Measurements from ENCODE around the gene MEGF6.

MEGF6 gene

GRCh38 chr1:3603571-3604467, 7.5 kb downstream of the MEGF6 start:
- TF ChIP-seq CTCF (IDR thresholded peaks at IDR 0.05; ENCODE audit: low read depth, low read length) = no peak
- no peak for DNase-seq (ENCODE audit: extremely low read depth, low read depth)

DNA sequence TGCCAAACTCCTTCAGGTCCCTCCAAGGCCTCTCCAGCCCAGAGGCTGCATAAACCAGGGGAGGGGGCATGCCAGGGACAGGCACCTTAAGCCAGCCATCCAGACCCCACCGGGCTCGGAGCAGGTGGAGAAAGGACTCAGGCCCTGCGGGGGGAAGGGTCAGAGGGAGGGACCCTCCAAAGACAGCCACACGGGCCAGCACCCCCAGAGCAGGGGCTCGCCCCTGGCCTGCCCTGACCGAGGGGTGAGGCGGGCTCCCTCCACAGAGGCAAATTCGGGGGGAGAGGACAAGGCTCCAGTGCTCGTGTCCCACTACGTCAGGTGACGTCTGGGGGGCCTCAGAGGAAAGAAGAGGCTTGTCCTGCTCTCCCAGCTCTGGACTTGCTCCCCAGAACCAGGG, 8.2 kb downstream of the MEGF6 start:
- no peak for TF ChIP-seq CTCF (IDR thresholded peaks at IDR 0.05; ENCODE audit: low read depth, low read length)
- no peak for DNase-seq (ENCODE audit: extremely low read depth, low read depth)

- no peak for DNase-seq (ENCODE audit: extremely low read depth, low read depth)
- TF ChIP-seq CTCF (IDR thresholded peaks at IDR 0.05; ENCODE audit: low read depth, low read length) = no peak
These were observed 8.9 kb downstream of the MEGF6 start for GRCh38 chr1:3602375-3602774.

DNA sequence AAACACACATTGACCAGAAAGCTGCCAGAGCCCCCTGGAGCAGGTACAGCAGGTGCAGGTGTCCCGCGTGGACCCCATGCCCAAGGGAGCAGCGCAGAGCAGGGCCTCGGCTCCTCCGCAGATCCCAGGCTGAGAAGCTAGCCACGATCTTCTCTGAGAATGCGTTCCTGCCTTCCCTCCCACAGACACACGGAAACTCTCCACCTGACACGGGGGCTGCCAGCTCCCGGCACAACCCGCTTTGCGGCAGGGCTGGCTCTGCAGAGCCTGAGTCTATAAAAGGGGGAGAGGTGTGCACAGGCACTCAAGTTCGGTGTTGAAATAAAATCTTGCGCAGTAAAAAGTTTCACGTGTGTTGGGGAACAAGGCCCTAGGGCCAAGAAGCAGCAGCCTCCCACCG, 9.6 kb downstream of the MEGF6 start:
- no peak for DNase-seq (ENCODE audit: extremely low read depth, low read depth)
- TF ChIP-seq CTCF (IDR thresholded peaks at IDR 0.05; ENCODE audit: low read depth, low read length) = no peak

- DNase-seq (ENCODE audit: extremely low read depth, low read depth) = no peak
- no peak for TF ChIP-seq CTCF (IDR thresholded peaks at IDR 0.05; ENCODE audit: low read depth, low read length)
These were observed 11.0 kb downstream of the MEGF6 start for GRCh38 chr1:3600354-3600753.

DNA sequence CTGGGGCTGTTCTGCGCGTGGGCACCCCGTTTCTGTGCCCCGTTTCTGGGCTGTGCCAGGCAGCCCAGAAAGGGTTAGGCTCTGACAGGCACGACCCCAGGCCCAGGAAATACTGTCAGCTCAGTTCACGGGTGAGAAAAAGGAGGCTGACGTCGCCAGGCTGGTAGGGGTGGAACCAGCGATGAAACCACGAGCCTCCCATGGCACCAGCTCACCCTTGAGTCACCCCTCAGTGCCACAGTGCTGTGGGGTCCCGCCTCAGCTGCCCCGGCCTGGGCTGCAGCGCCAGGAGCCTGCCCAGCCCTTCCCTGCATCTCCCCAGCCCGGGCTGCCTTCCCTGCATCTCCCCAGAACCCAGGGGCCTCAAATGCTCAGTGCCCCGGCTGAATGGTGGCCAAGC, 11.5 kb downstream of the MEGF6 start:
- no peak for DNase-seq (ENCODE audit: extremely low read depth, low read depth)
- TF ChIP-seq CTCF (IDR thresholded peaks at IDR 0.05; ENCODE audit: low read depth, low read length) = no peak

- DNase-seq (ENCODE audit: extremely low read depth, low read depth) = no peak
- TF ChIP-seq CTCF (IDR thresholded peaks at IDR 0.05; ENCODE audit: low read depth, low read length) = no peak
These were observed 12.0 kb downstream of the MEGF6 start for GRCh38 chr1:3599286-3599811.
